GM21390 (cell line): ENCODE measurements around the gene HS3ST5.
A peak's percentile ranks its signal among the peaks of the same experiment; 100 is the strongest.
"Not testable (repeated sequence)": the region's sequence is repeated elsewhere in the genome, so short reads cannot be mapped to it uniquely, and the experiment has no call there.

Source experiments
- ATAC-seq: cut with Tn5 transposase; IDR thresholded peaks from one replicate; pipeline ENCODE4 v1.9.1; 2021; ENCODE audit not compliant: unreplicated experiment

HS3ST5 gene

GRCh38 chr6:114100215-114100994 is 242.4 kb downstream of the HS3ST5 start:
- no peak for ATAC-seq

- ATAC-seq = peak; percentile 81
Observed at GRCh38 chr6:114096561-114097172, 246.2 kb downstream of the HS3ST5 start.

DNA sequence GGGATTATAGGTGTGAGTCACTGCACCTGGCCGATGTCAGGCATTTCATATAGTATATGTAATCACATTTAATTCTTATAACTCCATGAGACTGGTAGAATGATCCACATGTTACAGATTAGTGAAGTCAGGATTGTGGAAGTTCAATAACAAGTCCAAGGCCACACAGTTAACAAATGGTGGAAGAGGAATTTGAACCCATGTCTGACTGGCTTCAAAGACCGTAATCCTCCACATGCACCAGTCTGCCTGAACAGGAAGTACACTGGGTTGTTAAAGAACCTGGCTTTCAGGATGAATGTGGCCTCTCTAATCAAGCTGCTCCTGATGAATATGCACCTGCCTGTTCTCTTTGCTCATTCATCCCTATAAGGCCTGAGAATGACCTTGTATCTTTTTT is 249.9 kb downstream of the HS3ST5 start:
- no peak for ATAC-seq

- no peak for ATAC-seq
Observed at GRCh38 chr6:114090626-114091025, 252.2 kb downstream of the HS3ST5 start.

GRCh38 chr6:114087496-114087895 is 255.3 kb downstream of the HS3ST5 start:
- no peak for ATAC-seq

DNA sequence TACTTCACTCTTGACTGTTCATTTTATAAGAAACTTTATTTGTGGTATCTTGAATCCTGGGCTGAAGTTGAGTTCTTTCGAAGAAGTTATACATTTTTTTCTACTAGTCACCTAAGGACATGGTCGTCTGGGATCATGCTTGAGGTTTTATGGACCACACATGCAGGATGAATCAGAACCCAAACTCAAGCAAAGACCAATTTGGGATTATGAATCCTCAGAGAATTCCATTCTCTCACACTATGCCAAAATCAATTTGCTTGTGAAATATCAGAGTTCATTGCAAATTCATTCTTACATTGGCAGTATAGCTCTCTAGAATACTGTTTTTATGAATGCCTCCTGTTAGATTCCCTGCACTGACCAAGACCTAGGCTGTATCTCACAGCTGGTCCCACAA is 257.6 kb downstream of the HS3ST5 start:
- no peak for ATAC-seq

- no peak for ATAC-seq
Observed at GRCh38 chr6:114084327-114084890, 258.4 kb downstream of the HS3ST5 start.

DNA sequence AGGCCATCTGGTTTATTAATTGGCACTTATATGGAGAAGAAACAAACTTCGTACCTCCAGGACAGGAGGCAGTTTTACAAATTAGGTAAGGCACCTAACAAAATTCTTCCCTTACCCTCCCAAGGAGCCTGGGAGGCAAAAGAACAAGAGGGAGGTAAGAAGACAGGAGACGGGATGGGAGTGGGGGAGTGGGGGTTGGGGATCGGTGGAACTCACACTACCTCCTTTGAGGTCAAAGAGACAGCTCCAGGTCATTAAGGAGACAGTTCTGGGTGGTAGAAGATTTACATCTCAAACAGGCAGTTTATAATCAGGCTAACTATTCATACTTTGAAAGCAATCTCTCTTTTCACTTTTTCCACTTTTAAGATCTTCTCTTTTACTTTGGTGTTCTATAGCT is 259.6 kb downstream of the HS3ST5 start:
- no peak for ATAC-seq

- ATAC-seq = no peak
Observed at GRCh38 chr6:114081730-114082129, 261.1 kb downstream of the HS3ST5 start.

DNA sequence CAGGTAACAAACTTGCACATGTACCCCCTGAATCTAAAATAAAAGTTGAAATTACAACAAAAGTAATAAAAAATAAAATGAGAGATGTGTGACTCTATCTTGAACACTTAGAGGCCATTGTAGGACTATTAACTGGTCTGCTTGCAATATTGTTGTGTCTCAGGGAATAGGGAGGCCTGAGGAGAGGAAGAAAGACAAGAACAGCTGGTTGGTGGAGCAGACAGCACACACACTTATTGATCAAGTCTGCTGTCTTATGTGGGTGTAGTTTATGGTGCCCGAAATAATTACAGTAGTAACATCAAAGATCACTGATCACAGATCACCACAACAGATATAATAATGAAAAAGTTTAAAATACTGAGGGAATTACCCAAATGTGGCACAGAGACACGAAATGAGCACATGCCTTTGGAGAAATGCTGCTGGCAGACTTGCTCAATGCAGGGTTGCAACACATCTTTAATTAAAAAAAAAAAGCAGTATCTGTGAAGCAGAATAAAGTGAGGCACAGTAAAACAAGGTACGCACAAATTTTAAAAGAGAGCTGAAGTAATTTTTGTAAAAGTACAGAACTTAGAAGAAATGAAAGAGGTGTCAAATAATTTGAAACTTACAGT is 261.8 kb downstream of the HS3ST5 start:
- ATAC-seq = no peak

- not testable (repeated sequence) for ATAC-seq
Observed at GRCh38 chr6:114080410-114080809, 262.4 kb downstream of the HS3ST5 start.

DNA sequence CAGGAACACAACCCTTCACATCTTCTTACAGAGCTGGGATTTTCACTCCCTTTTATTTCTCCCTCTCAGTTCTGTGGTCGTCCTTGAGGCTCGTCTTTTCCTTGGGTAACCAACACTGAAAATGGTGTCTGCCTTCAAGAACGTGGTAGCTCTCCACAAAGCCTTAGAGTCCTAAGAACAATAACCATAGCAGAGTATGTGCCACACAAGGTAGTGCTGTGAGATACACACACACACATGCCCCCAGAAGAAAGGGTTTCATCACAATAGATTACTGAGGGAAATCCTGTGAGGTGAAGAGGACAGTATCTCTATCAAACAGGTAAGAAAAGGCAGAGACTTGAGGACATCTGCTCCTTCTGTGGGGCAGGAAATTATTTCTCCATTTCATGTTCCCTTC is 267.0 kb downstream of the HS3ST5 start:
- ATAC-seq = no peak

- no peak for ATAC-seq
Observed at GRCh38 chr6:114075300-114075699, 267.5 kb downstream of the HS3ST5 start.

- no peak for ATAC-seq
Observed at GRCh38 chr6:114068771-114069170, 274.1 kb downstream of the HS3ST5 start.

GRCh38 chr6:114068116-114068515 is 274.7 kb downstream of the HS3ST5 start:
- no peak for ATAC-seq

DNA sequence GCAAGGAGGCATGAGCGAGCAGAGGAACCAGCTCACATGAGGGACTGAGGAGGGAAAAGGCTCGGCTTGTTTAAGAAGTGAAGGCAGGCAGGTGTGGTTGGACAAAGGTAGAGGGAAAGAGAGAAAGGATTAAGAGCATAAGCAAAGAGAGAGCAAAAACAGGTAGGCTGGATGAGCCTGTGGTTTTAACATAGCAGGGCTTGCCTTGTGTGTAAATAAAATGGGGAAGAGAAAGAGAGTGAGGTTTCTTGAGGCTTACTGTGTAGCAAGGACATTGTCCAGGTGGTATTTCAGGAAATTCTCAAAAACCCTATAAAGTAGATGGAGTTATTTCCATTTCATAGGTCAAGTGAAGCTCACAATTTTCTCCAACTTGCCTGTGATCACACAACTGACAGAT is 278.0 kb downstream of the HS3ST5 start:
- no peak for ATAC-seq

GRCh38 chr6:114063956-114064355 is 278.9 kb downstream of the HS3ST5 start:
- no peak for ATAC-seq

- no peak for ATAC-seq
Observed at GRCh38 chr6:114062199-114062598, 280.6 kb downstream of the HS3ST5 start.

DNA sequence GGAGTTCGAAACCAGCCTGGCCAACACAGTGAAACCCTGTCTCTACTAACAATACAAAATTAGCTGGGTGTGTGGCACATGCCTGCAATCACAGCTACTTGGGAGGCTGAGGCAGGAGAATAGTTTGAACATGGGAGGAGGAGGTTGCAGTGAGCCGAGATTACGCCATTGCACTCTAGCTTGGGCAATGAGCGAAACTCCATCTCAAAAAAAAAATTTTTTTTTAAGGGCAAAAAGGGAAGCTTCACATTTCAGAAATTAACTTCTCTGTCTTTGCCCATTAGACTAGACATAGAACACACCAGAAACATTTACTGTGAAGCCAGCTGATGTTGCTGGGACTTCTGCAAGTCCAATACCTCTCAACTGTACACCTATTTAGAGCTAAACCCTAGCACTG is 281.1 kb downstream of the HS3ST5 start:
- no peak for ATAC-seq

GRCh38 chr6:114061116-114061515 is 281.7 kb downstream of the HS3ST5 start:
- ATAC-seq = no peak

GRCh38 chr6:114058435-114058834 is 284.4 kb downstream of the HS3ST5 start:
- ATAC-seq = no peak

DNA sequence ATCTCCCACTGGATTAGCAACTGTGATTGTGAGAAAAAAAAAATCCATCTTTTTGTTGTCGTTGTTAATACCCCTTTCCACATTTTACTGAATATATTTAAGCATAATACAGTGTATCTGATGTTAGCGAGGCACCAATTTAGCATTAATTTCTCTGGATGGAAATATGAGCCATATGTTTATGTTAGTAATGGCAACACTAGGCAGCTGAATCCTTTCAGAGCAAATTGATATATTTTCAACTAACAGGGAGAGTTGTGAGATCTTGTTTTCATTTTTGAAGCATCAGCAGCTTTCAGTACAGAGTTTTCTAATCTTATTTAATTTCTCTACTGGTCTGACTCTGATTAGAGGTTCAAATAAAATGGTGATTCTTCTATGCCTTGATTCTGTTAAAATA is 287.1 kb downstream of the HS3ST5 start:
- ATAC-seq = no peak
